CD4-positive, alpha-beta T cell treated with Interleukin-10 for 1 hour (primary cell): Measurements from ENCODE around the gene FOXC2.
"Not testable (repeated sequence)": the region's sequence is repeated elsewhere in the genome, so short reads cannot be mapped to it uniquely, and the experiment has no call there.

ENCODE experiments used
- DNase-seq: peaks from one replicate; pipeline ENCODE4 v3.0.0-alpha.2; 2020

Gene FOXC2

DNA sequence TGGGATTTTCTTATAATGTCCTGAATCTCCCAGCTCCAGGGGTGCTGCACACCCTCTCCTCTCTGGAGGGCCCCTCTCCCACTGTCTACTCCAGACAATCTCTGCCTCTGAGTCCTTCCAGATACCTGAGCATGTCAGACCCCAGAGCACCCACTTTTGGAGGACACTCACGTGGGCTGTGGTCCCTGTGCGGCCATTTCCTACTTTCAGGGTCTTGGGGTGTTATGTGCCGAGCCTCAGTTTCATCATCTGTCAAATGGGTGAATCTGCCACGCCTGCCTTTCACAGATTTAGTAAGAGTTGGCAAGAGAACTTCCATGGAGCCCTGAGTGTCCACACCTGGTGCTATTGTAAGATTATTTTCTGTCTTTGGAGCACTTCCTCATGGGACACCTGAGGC, 8.0 kb downstream of the FOXC2 start:
- no peak for DNase-seq

- DNase-seq, result no peak
Measured at GRCh38 chr16:86575095-86575685, 8.6 kb downstream of the FOXC2 start.

DNA sequence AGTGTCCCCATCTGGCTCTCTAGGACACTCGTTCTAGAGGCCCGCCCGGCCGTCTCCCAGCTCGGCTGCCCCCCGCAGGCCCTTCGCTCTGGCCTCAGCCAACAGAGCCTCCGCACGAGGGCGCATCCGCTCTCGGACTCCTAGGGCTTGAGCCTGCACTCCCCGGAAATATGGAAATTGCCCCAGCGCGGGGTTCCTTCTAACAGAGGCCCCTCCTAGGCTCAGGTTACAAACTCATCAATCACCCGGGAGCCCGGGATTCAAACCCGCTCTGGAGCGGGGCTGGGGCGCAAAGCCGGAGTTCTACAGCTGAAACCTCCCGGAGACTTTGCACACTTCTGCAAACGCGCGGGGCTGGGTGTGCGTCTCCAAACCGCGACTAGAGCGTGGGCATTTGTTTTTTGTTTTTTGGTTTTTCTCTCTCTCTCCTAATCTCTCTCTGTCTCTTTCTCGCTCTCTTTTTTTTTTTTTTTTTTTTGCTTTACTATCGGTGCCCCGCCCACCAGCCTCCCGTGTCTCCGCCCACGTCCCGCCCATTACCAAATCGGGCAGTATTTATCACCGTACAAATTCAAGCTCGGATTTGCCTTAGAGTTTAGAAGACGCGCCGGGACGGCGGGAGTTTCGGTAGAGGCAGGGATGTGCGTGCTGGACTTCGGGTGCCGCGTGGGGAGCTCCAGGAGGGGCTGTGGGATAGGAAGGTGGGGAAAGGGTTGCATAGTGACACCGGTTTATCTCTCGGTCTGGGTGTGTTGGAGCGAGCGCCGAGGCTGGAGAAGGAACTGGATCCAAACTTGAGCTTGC, 9.3 kb downstream of the FOXC2 start:
- peak; percentile 34 for DNase-seq

DNA sequence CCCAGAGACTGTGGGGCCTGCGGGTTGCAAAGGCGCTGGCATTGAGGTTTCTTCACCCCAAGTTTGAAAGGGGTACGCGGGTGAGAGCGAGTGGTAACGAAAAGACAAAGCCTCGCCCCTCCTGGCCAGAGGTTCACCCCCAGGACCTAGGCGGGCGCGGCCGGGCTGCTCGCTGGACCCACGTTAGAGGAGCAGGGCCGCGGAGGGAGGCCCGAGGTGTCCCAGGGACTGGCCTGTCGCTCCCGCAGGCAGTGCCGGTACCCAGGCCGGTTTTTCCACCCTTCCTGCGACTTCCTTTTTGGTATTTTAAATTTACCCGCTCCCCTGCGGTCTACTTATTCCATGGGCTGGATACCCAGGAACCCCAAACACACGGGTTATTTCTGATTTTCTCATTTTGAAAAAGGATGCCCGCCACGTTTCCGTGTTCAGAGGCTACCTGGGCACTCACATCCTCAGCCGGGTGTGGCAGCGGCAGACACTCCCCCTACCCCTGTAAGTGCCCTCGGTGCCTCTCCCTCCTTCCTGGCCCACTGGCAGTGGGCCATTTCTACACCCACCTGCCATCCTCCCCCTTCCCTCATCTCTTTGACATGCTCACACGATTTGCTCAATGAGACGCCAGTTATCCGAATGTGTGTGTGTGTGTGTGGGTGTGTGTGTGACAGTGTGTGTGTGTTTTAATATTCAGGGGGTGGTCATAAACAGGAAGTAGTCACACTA, 10.1 kb downstream of the FOXC2 start:
- DNase-seq, result no peak

GRCh38 chr16:86577314-86577971, 10.8 kb downstream of the FOXC2 start:
- DNase-seq, result no peak

- no peak for DNase-seq
Measured at GRCh38 chr16:86578061-86578599, 11.5 kb downstream of the FOXC2 start, which contains the start of gene FOXL1. TSS of gene FOXL1 (plus strand) at chr16:86578549. CDS start at chr16:86578724, 175 bp downstream.

DNA sequence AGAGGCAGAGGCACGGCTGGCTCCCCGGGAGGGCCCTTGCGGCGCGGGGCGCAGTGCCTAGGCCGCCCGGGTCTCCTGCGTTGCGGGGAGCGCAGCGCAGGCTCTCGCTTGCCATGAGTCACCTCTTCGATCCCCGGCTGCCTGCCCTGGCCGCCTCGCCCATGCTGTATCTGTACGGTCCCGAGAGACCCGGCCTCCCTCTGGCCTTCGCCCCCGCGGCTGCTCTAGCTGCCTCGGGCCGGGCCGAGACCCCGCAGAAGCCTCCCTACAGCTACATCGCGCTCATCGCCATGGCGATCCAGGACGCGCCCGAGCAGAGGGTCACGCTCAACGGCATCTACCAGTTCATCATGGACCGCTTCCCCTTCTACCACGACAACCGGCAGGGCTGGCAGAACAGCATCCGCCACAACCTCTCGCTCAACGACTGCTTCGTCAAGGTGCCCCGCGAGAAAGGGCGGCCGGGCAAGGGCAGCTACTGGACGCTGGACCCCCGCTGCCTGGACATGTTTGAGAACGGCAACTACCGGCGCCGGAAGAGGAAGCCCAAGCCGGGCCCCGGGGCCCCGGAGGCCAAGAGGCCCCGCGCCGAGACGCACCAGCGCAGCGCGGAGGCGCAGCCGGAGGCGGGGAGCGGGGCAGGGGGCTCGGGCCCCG, 12.1 kb downstream of the FOXC2 start:
- DNase-seq, result no peak

- DNase-seq, result no peak
Measured at GRCh38 chr16:86579268-86580062, 12.8 kb downstream of the FOXC2 start.

DNA sequence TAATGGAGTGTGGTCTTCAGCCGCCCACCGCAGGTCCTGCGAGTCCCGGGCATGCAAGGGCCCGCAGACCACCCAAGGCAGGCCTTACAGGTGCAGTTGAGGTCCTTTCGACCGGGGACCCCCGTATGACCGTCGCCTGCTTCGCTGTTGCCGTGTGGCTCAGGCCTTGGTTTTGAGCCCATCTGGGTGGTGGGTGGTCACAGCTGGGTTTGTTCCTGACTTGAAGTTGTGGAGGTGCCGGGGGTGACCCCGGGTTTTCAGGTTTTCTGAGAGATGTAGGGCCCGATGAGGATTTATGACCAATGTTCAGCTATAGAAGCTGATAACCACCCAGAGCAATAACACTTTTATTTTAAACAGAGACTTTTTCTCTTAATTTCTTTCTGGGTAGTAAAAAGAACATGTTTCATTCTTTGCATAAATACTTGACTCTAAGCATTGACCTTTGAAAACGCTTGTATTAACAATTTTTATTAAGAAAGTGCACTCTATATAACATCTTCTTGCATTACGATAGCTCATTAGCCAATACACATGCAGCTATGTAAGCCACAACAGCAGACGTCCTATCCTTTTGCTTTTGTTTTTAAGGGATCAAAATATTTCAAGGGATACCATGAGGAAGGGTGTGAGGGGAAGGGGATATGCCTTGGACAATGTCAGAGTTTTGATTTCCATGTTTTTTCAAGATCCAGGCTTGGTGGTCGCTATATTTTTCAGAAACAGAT, 13.6 kb downstream of the FOXC2 start:
- no peak for DNase-seq

GRCh38 chr16:86580791-86581170, 14.2 kb downstream of the FOXC2 start:
- DNase-seq, result no peak

- DNase-seq, result no peak
Measured at GRCh38 chr16:86581458-86581857, 14.8 kb downstream of the FOXC2 start.

DNA sequence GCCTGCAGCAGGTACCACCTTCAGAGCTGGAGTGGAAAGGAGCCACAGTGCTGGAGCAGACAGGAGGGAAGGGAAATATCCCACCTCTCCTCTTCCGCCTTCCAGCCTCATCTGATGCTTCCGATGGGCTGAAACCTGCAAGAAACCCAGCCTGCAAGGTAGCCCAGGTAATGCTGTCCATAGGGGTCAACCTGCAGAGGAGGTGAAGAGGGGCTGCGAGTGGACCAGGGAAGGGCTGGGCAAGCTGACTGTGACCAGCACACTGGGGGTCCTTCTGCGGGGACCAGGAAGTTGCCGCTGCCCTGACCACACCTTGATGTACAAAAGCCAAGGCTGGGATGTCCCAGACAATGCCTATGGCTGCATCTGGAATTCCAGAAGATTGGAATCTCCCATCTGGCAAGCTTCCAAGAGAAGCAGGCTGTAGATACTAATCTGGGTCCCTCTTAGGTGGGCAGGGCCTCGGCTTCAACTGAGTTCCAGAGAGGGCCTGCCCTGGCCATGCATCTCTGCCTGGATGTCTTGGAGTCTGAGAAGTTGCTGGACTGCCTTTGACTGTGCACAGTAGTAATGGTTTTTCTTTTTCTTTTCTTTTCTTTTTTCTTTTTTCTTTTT, 17.5 kb downstream of the FOXC2 start:
- no peak for DNase-seq

DNA sequence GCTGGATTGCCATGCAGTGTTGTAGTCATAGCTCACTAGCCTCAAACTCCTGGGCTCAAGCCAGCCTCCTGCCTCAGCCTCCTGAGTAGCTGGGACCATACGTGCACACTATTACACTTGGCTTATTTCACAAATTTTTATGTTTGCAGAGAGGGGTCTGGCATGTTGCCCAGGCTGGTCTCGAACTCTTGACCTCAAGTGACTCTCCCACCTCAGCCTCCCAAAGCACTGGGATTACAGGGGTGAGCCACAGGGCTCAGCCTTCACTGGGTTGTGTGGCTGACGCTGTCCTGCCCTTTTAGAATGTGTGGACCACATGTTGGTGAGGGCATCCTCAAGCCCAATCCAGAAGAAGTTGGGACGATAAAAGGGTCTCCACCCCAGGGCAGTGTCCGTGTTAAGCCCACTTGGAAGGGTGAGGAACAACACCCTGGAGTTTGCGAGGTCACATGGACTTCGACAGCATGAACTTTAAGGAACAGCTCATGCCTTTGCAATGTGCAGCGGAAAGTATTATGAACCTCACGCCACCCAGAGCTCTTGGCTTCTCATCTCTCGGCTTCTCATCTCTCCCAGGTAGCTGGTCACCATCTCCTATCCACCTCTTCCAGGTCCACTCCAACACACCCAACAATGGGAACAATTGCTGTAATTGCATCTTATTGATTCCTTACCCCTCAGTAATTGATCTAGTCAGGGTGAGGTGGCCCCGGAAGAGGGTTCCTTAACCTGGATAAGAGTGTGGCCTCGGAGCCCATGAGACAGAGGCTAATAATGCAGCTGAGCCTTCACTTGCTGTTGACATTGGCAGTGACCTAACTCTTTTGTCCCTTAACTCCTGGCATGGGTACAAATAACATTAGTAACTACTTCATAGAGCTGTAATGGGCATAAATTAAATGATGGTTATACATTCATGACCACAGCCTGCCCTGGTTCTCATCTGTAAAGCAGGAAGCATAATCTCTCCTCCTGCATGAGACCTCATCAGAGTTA, 18.4 kb downstream of the FOXC2 start:
- no peak for DNase-seq

DNA sequence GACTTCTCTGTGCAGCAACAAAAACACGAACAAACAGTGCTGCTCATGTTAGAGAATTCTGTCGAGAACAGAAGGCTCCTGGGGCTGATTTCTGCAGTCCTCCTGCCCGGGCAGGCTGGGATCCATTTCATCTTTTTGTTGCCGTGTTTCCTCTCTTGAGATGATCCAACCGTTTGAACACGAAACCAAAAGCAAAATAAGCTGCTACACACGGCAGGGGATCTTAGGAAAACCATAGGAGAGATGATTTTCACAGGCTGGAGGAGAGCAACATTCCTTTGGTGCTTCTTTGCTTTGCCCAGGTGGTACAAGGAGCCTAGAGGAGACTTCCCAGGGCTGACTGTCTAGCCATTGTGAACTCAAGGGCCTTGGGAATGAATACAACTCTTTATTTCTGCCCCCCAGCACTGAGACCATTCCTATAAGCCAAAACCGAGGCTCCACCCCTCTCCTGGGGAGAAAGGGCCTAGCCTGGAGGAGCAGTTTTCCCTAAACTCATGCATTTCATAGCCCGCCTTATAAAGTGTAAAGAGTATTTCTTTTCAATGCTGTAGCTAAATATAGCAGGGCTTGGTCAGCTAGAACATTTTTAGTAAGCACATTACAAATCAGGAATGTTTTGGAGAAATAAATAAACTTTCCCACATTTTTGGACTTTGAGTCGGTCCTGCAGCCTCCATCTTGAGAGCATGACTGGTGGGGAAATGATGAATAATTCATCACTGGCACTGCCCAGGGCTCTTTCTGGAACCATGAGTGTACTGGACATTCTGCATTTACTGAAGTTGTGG, 19.4 kb downstream of the FOXC2 start:
- no peak for DNase-seq

GRCh38 chr16:86587487-86587886, 20.9 kb downstream of the FOXC2 start:
- no peak for DNase-seq

DNA sequence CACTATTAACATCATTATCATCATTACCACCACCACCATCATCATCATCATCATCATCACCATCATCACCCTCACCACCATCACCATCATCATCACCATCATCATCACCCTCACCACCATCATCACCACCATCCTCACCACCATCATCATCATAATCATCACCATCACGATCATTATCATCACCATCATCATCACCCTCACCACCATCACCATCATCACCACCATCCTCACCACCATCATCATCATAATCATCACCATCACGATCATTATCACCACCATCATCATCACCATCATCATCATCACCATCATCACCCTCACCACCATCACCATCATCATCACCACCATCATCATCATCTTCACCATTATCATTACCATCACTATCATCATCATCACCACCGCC, 21.3 kb downstream of the FOXC2 start:
- not testable (repeated sequence) for DNase-seq

DNA sequence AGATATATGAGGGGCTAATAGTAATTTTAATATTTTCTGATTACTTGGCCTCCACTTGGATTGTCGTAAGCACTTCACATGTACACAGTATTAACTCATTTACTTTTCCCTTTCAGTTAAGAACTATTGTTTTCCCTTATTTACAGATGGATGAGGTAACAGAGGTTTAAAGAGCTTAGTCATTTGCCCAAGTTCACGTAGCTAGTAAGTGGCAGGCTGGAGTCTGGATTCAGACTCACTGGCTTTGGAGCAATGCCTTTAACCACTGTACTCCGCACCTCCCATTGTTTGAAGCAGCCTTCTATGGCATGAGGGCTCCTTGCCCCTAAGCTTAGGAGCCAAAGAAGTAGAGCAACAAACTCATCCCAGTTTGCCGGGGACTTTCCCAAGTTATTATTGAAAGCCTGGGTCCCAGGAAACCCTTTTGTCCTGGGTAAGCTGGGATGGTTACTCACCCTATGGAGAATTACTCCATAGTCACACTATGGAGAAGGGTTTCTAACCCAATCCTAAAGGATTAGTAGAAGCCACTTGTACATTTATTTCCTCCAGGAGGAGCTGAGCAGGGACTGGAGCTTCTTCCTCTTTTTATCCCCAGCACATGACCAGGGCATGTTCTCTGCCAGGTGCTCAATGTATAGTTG, 24.0 kb downstream of the FOXC2 start:
- DNase-seq, result no peak

DNA sequence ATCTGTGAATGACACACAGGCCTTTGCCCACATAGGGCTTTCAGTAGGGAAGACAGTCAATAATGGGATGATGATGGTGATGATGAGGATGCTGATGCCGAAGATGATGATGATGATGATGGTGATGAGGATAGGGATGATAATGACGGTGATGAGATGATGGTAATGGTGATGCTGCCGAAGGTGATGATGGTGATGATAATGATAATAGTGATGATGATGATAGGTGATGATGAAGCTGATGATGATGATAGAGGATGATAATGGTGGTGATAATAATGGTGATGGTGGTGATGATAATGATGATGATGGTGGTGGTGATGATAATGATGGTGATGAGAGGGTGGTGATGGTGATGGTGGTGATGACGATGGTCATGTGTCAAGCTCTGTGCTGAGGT, 24.6 kb downstream of the FOXC2 start:
- no peak for DNase-seq
